HepG2 (cell line): Measurements from ENCODE around the gene BST2. TPM values are rescaled to one million over a fixed set of nuclear protein-coding genes. Genes with fewer than 3 reads are reported as not detected.
A peak's percentile ranks its signal among the peaks of the same experiment; 100 is the strongest.

Experiments
- ATAC-seq: fragments of 200-7000 bp; cut with Tn5 transposase; 3 replicates; pipeline ENCODE4 v1.9.1; 2020; ENCODE audit warnings: mild to moderate bottlenecking, moderate library complexity
- BruUV-seq: library from RNA; stranded (reverse); fragments of 400-500 nt; replicated peaks from 2 replicates; lab custom pipeline; 2021; lab: Mats Ljungman, UMichigan
- CTCF ChIA-PET: fragments of 300-600 bp; formaldehyde crosslinking; extraction: SDS; loops from one replicate; lab custom pipeline; 2021; ENCODE audit warnings: low total read pairs, inconsistent platforms, low intra/inter-chr PET ratio; lab: Yijun Ruan, JAX
- POLR2A ChIA-PET: fragments of 350-600 bp; sonication (Branson Sonifier 250); formaldehyde crosslinking; loops from one replicate; lab custom pipeline; 2020; ENCODE audit warnings: antibody characterized with exemption, inconsistent platforms; lab: Yijun Ruan, JAX
- DNase-seq: peaks from one replicate; pipeline ENCODE4 v3.0.0-alpha.2; 2015; ENCODE audit warnings: low spot score
- FAIRE-seq: peaks from 3 replicates; lab custom pipeline; 2011; peaks lifted over from hg19 to GRCh38; lab: Jason Lieb, UNC
- H2AFZ ChIP-seq: one replicate; pipeline ENCODE4 v1.6.1; 2011; ENCODE audit warnings: low read length, inconsistent platforms
- H3K27ac ChIP-seq: fragments of 300-600 bp; 3 replicates; pipeline ENCODE4 v1.8.0; 2011; ENCODE audit warnings: mixed run types, mild to moderate bottlenecking, mixed read lengths, low read length, inconsistent platforms; ENCODE audit not compliant: insufficient read depth; ENCODE audit errors: extremely low read length
- H3K27me3 ChIP-seq, 2 experiments: fragments of 200-600 bp in 1 of 2; 2 replicates in 1 of 2; 3 replicates in 1 of 2; pipeline versions ENCODE4 v1.6.0 to v1.8.0; 2011; ENCODE audit warnings: low read length in 2 of 2, mild to moderate bottlenecking in 2 of 2, moderate library complexity in 2 of 2, inconsistent platforms in 1 of 2; ENCODE audit not compliant: insufficient read depth in 2 of 2, control insufficient read depth in 1 of 2
- H3K36me3 ChIP-seq, 2 experiments: fragments of 200-600 bp in 1 of 2; replicated peaks in 1 of 2; 2 replicates in 1 of 2; 3 replicates in 1 of 2; pipeline versions ENCODE4 v1.5.1 to v1.8.0; 2011; ENCODE audit warnings: low read length in 2 of 2, inconsistent platforms in 1 of 2; ENCODE audit not compliant: insufficient read depth in 2 of 2, control insufficient read depth in 1 of 2
- H3K4me1 ChIP-seq: 2 replicates; pipeline ENCODE4 v1.5.1; 2012; ENCODE audit warnings: low read length, inconsistent platforms; ENCODE audit not compliant: insufficient read depth
- H3K4me2 ChIP-seq: 2 replicates; pipeline ENCODE4 v1.6.0; 2011; ENCODE audit warnings: low read depth, low read length, inconsistent platforms
- H3K4me3 ChIP-seq, 3 experiments: fragments of 200-600 bp in 1 of 3; sonication (generic), shearing (Covaris generic) in 1 of 3; replicated peaks in 1 of 3; 2 replicates each; pipeline ENCODE4 v1.5.1; 2011 to 2016; ENCODE audit warnings: low read length in 3 of 3, inconsistent platforms in 2 of 3, low read depth in 2 of 3, mild to moderate bottlenecking in 2 of 3, control low read depth in 1 of 3, mixed read lengths in 1 of 3; ENCODE audit not compliant: insufficient read depth in 1 of 3
- H3K79me2 ChIP-seq: one replicate; pipeline ENCODE4 v1.6.1; 2011; ENCODE audit warnings: low read length, inconsistent platforms; ENCODE audit not compliant: insufficient read depth
- H3K9ac ChIP-seq: 2 replicates; pipeline ENCODE4 v1.6.0; 2011; ENCODE audit warnings: mild to moderate bottlenecking, low read depth, low read length, inconsistent platforms; ENCODE audit not compliant: insufficient read depth
- H3K9me3 ChIP-seq: 2 replicates; pipeline ENCODE4 v1.5.1; 2012; ENCODE audit warnings: mild to moderate bottlenecking, low read length
- H4K20me1 ChIP-seq: 2 replicates; pipeline ENCODE4 v1.6.0; 2011; ENCODE audit warnings: inconsistent platforms, mild to moderate bottlenecking, low read length, moderate library complexity; ENCODE audit not compliant: insufficient read depth
- FOSL2 ChIP-seq: sonication (generic); formaldehyde crosslinking; IDR thresholded peaks from 2 replicates; pipeline ENCODE4 v1.4.0; 2020; ENCODE audit warnings: missing genetic modification reagents
- GABPB1 ChIP-seq: IDR thresholded peaks from 2 replicates; pipeline ENCODE4 v1.6.1; 2016; ENCODE audit warnings: mild to moderate bottlenecking, missing genetic modification reagents, moderate library complexity, missing compliant biosample characterization
- GRHL1 ChIP-seq: sonication (generic); formaldehyde crosslinking; conservative IDR thresholded peaks from 2 replicates; pipeline ENCODE4 v1.8.0; 2022; ENCODE audit warnings: missing genetic modification reagents
- HOXA9 ChIP-seq: sonication (generic); formaldehyde crosslinking; IDR thresholded peaks from 2 replicates; pipeline ENCODE4 v1.8.1; 2022; ENCODE audit warnings: missing genetic modification reagents, mild to moderate bottlenecking, moderate library complexity, borderline replicate concordance
- KDM1A ChIP-seq: IDR thresholded peaks from 2 replicates; pipeline ENCODE4 v1.6.1; 2016; ENCODE audit warnings: missing compliant biosample characterization
- KMT2B ChIP-seq: IDR thresholded peaks from 2 replicates; pipeline ENCODE4 v1.6.1; 2016; ENCODE audit warnings: missing genetic modification reagents, missing compliant biosample characterization
- NFE2L2 ChIP-seq: fragments of 150-350 bp; IDR thresholded peaks from 2 replicates; pipeline ENCODE4 v1.6.1; 2014; ENCODE audit warnings: low read length
- PATZ1 ChIP-seq: sonication (generic); formaldehyde crosslinking; IDR thresholded peaks from 2 replicates; pipeline ENCODE4 v1.4.0; 2020; ENCODE audit warnings: missing genetic modification reagents
- SCMH1 ChIP-seq: sonication (generic); formaldehyde crosslinking; IDR thresholded peaks from 2 replicates; pipeline ENCODE4 v1.9.0; 2021; ENCODE audit warnings: missing genetic modification reagents, mild to moderate bottlenecking, borderline replicate concordance
- SIN3B ChIP-seq: fragments of 150-350 bp; IDR thresholded peaks from 2 replicates; pipeline ENCODE4 v1.6.1; 2014; ENCODE audit warnings: low read length
- SP1 ChIP-seq, 2 experiments: fragments of 450-650 bp in 1 of 2; sonication (generic) in 1 of 2; formaldehyde crosslinking in 1 of 2; IDR thresholded peaks; 2 replicates each; pipeline versions ENCODE4 v1.4.0 to v1.6.1; 2016 to 2020; ENCODE audit warnings: missing genetic modification reagents in 1 of 2
- ZFP36 ChIP-seq: fragments of 150-350 bp; IDR thresholded peaks from 2 replicates; pipeline ENCODE4 v1.6.1; 2018; ENCODE audit warnings: borderline replicate concordance, low read length, low read depth; ENCODE audit not compliant: partially characterized antibody
- ZNF205 ChIP-seq: IDR thresholded peaks from 2 replicates; pipeline ENCODE4 v1.6.1; 2018; ENCODE audit warnings: missing biosample characterization, missing genetic modification reagents
- ZNF350 ChIP-seq: sonication (generic); formaldehyde crosslinking; IDR thresholded peaks from 2 replicates; pipeline ENCODE4 v1.4.0; 2020; ENCODE audit warnings: mild to moderate bottlenecking, low read depth, missing genetic modification reagents, borderline replicate concordance
- ZNF761 ChIP-seq: sonication (generic); formaldehyde crosslinking; conservative IDR thresholded peaks from 2 replicates; pipeline ENCODE4 v1.4.0; 2020; ENCODE audit warnings: mild to moderate bottlenecking, missing genetic modification reagents
- WGBS: methylation state at CpG from one replicate; pipeline ENCODE4 v1.1.6; 2017; ENCODE audit warnings: low lambda C conversion rate; 5-methylcytosine and 5-hydroxymethylcytosine counted together
- in situ Hi-C: cut with HindIII; loops from 2 replicates; pipeline ENCODE4 v1.10.0; 2017; ENCODE audit warnings: low pct_unique_long_range_greater_than_20kb; ENCODE audit not compliant: extremely low pct_ligation_motif_present
- intact Hi-C: fragments of 100-400 bp; cut with micrococcal nuclease; formaldehyde crosslinking; loops from one replicate; pipeline ENCODE4 v1.10.0; 2022; ENCODE audit not compliant: unreplicated experiment
- polyA plus RNA-seq, 8 experiments: library from polyadenylated mRNA; depleted of rRNA in 3 of 8; stranded (reverse) in 7 of 8; unstranded in 1 of 8; fragments of >200 nt; fragmentation: Illumina TruSeq in 4 of 8; extraction: Trizol in 4 of 8; gene quantifications; 2 replicates each; pipeline versions ENCODE4 v1.2.1 to v1.2.3, GENCODE V29; 2011 to 2016; ENCODE audit warnings: low read depth in 4 of 8, missing spikeins in 1 of 8, mixed read lengths in 1 of 8; ENCODE audit not compliant: insufficient read depth in 1 of 8
- total RNA-seq, 5 experiments: library from RNA; depleted of rRNA; stranded (reverse); fragments of >200 nt; fragmentation: Illumina TruSeq; extraction: Trizol; gene quantifications; 2 replicates each; pipeline ENCODE4 v1.2.3, GENCODE V29; 2016; ENCODE audit warnings: low read depth in 1 of 5

Gene BST2
- total and polyA plus RNA-seq, 2 of the 13 experiments (the other 11 are each of a cell fraction or from before 2014, with no cell fraction given), result 58.8 to 93.8 TPM

GRCh38 chr19:17450264-17451075 lies 45.0 kb upstream of the BST2 start:
- no peak for ATAC-seq

GRCh38 chr19:17448131-17448967 lies 42.9 kb upstream of the BST2 start, which contains the start of gene TMEM221:
TMEM221 (minus strand) TSS chr19:17448668; CDS start chr19:17448462, 206 bp downstream.
- no peaks in the 10 kb centered on the region for H3K79me2 ChIP-seq
- WGBS, result 4% methylated on average over 19 of the region's 81 CpGs
- no peak for DNase-seq
- peak; percentile 90 for ATAC-seq
- H3K27me3 ChIP-seq, result no peaks in the 10 kb centered on the region; a peak in 1 of 5 replicates
- BruUV-seq, result no TSS peak
- FAIRE-seq, result no peak
- ChIA-PET CTCF (interaction anchor here (1.0 kb wide), 1 partner anchor 102 kb away, joined by 3 read pairs; no protein-coding TSS in a partner anchor), POLR2A (interaction anchor here (0.7 to 1.1 kb wide), 2 partner anchors 41 to 158 kb away, joined by 3 read pairs; no protein-coding TSS in a partner anchor)
- H4K20me1 ChIP-seq, result no peaks in the 10 kb centered on the region
- intact Hi-C loops (loop anchor here (1.0 kb wide), 1 partner anchor 20 kb away; no protein-coding TSS in a partner anchor), in situ Hi-C loops (no loop called here)
- no peaks in the 10 kb centered on the region for H3K9me3 ChIP-seq
- no peak within 1 kb of the TSS for H2AFZ ChIP-seq
- H3K36me3 ChIP-seq, result no peaks in the 10 kb centered on the region
- H3K4me3 ChIP-seq, result peak within 1 kb of the TSS; percentile 66 to 69 (median 67); a peak in 4 of 6 replicates
- 0 out of 2 replicates have a peak, but pooled peaks cover 7% of the 10 kb centered on the region for H3K4me1 ChIP-seq
- H3K4me2 ChIP-seq, result peak within 1 kb of the TSS; percentile 71
- no peak within 1 kb of the TSS for H3K27ac ChIP-seq
- H3K9ac ChIP-seq, result peak within 1 kb of the TSS; percentile 22; the same call in 1 of the 2 replicates
- TF ChIP-seq GABPB1 (CRISPR knock-in tag), result peak; percentile 17; the same call in 1 of the 2 replicates
- 0 out of 2 replicates have a peak, but pooled peaks have one; percentile 45 for TF ChIP-seq PATZ1 (CRISPR knock-in tag)
- no peak for TF ChIP-seq ZFP36
- no peak for TF ChIP-seq GRHL1 (CRISPR knock-in tag)
- no peak for TF ChIP-seq HOXA9 (CRISPR knock-in tag)
- no peak for TF ChIP-seq SP1 (IDR thresholded peaks at IDR 0.05)
- TF ChIP-seq SP1 (CRISPR knock-in tag; IDR thresholded peaks at IDR 0.05), result peak; percentile 63
- TF ChIP-seq KMT2B, result no peak

More at GRCh38 chr19:17450264-17451075, 45.0 kb upstream of the BST2 start:
- 10% methylated on average over 8 of the region's 8 CpGs for WGBS
- FAIRE-seq (no peak), DNase-seq (no peak)
- no peaks in the 10 kb centered on the region for H3K79me2 ChIP-seq
- no peak overlapping the region for H3K4me3 ChIP-seq
- no TSS peak for BruUV-seq
- TF ChIP-seq KDM1A (CRISPR knock-in tag), result no peak
- TF ChIP-seq ZNF761 (CRISPR knock-in tag), result no peak
- no peak for TF ChIP-seq SIN3B
- 0 out of 2 replicates have a peak, but pooled peaks have one; percentile 53 for TF ChIP-seq NFE2L2
- no peak for TF ChIP-seq SCMH1
- no peak for TF ChIP-seq ZNF350
- TF ChIP-seq ZNF205 (CRISPR knock-in tag), result no peak
- TF ChIP-seq FOSL2, result 0 out of 2 replicates have a peak, but pooled peaks have one; percentile 13
- ChIA-PET POLR2A (no interaction called here), CTCF (no interaction called here)
- in situ Hi-C loops (loop anchor here (10.0 kb wide), 1 partner anchor 124 kb away; no protein-coding TSS in a partner anchor), intact Hi-C loops (no loop called here)
- no peak overlapping the region for H2AFZ ChIP-seq
- no peaks in the 10 kb centered on the region for H3K9me3 ChIP-seq
- H3K4me1 ChIP-seq, result 0 out of 2 replicates have a peak, but pooled peaks cover 7% of the 10 kb centered on the region
- H3K27ac ChIP-seq, result no peak overlapping the region
- H4K20me1 ChIP-seq, result no peaks in the 10 kb centered on the region
- H3K9ac ChIP-seq, result no peak overlapping the region
- H3K4me2 ChIP-seq, result no peak overlapping the region
- no peaks in the 10 kb centered on the region for H3K36me3 ChIP-seq
- peaks cover 2 to 6% of the 10 kb centered on the region in 2 experiments; a peak in 4 of 5 replicates for H3K27me3 ChIP-seq
